Stimulated activated CD8-positive, alpha-beta memory T cell treated with anti-CD3 and anti-CD28 coated beads, Interleukin-12 subunit alpha, Interleukin-12 subunit beta, amount 100 ng/mL, for 1 hour (primary cell): ENCODE measurements around the gene RNF212.
"Not testable (repeated sequence)": the region's sequence is repeated elsewhere in the genome, so short reads cannot be mapped to it uniquely, and the experiment has no call there.

Source experiments
- DNase-seq: peaks from one replicate; pipeline ENCODE4 v3.0.0-alpha.2; 2020; ENCODE audit warnings: low read depth

Gene RNF212

DNA sequence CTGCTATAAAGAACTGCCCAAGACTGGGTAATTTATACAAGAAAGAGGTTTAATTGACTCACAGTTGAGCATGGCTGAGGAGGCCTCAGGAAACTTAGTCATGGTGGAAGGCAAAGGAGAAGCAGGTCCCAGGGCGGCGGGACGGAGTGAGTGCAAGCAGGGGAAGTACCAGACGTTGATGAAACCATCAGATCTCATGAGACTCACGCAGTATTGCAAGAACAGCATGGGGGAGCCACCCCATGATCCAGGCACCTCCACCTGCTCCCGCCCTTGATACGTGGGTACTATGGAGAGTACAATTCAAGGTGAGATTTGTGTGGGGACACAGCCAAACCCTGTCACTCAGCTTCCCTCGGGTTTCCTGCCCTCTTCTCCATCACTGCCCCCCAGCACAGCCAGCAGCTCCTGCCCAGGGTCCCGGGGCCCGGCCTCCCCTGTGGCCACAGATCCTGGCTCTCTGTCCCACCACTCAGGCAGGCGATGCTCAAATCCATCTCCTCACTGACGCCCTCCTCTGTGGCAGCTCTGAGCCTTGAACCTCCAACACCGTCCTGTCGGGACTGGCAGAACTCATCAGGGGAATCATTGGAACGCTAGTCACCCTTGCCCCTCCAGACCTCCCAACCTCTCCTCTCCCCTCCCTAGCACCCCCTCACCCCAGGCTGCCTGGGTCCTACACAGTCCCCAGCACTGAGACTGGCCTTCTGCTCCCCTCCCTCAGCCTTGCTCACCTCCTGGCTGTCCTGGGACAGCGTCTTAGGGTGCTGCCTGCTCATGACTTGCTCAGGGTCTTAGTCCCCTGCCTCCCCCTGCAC is 64.4 kb downstream of the RNF212 start:
- DNase-seq = no peak

DNA sequence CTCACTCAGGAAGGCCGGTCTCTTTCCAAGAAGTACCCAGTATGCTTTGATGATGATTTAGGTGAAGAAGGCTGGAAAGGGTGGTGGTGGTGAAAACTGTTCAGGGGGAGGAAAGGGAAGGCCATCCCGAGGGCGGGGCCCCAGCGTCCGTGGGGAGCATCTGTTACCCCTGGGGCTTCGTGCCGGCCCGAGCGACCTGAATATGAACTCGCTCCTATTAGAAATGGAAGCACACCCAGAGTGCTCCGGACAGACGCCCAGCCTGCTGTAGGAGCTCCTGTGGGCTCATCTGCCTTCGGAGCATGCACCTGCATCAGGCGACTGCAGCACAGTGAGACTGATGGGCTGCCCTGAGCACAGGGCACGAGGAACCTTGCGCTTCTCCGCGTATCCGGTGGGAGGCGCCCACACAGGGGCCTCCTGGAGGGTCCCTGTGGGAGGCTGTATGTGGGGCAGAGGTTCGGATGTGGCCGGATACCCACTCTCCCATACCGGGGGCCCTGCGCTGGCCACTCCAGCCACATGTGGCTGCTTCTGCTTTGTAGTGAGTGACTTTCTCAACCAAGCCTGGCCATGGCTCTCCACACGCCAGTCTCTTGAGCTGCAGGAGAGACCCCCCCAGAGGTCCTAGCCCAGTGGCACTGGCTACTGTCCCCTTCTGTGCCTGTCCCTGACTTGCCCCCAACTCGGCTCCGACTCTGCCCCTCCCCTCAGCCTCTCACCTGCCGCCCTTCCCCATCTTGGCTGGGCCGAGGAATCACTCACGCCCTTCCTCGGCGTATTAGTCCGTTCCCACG is 65.2 kb downstream of the RNF212 start:
- DNase-seq = no peak

GRCh38 chr4:1047106-1047975 is 66.0 kb downstream of the RNF212 start:
- no peak for DNase-seq

- not testable (repeated sequence) for DNase-seq
These were observed 66.8 kb downstream of the RNF212 start for GRCh38 chr4:1046581-1047011.

DNA sequence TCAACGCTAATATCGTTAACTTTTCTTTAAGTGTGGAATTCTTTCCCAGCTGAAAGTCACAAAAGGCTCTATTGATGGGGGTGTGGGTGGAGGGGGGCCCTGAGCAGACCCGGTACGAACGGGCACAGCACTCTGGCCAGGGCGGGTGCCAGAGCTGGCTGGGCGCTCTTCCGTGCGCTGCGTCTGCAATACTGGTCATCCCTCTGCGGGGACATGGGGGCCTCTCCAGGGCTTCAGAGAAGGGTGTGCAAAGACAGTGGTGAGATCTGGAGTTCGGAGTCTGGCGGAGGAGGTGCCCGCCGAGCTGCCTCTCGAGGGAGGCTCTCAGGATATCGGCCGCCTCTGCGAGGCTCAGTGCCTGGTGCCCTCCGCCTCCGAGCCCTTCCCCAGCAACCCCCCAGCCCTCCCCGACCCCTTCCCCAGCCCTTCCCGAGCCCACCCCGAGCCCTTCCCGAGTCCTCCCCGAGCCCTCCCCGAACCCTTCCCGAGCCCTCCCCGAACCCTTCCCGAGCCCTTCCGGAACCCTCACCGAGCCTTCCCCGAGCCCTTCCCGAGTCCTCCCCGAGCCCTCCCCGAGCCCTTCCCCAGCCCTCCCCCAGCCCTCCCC is 67.7 kb downstream of the RNF212 start:
- DNase-seq = no peak

DNA sequence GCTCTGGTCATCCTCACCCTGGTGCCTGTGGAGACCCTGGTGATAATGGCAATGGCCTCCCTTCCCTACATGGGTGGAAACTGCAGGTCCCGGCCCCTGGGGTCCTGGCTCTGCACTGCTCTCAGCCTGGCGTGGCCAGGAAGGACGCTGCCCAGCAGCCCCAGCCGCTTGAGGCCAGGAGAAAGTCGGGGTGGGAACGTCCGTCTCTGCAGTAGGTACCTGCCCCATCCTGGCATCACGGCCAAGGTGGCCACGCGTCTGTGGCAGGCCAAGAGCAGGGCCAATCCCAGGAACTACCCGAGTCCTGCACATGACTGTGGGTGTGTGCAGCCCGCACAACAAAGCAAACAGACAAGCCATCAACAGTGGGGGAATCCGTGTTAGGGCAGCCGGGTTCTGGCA is 68.2 kb downstream of the RNF212 start:
- DNase-seq = no peak

DNA sequence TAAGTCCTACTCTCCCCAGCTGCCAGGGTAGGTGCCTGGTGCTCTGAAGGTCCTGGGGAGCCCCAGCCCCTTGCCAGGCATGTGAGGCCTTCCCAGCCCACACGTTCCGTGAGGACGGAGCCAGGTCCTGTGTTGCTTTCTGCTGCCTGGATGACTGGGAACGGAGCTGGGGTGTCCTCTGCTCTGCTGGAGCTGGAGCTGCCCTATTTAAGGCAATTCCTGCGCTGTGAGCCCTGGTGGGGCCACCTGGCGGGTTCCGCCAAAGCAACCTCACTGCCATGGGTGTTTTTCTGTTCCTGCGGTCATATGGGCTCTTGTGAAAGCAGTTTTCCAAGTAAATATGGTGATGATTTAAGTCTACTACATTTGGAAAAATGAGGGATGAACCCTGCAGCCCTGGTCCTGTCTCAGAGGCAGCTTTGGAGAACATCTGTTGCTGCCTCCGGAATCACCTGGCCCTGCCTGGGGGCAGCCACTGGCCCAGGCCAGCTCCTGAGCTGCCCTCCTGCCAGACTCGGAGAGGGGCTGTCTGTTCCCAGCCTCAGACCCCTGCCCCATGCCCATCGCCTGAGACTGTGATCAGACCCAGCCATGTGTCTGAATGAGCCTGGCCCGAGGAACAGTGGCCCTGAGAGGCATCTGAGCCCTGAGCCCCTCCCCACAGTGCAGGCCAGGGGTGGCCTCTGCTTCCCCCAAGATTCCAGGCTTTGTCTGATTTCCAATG is 68.7 kb downstream of the RNF212 start:
- no peak for DNase-seq

DNA sequence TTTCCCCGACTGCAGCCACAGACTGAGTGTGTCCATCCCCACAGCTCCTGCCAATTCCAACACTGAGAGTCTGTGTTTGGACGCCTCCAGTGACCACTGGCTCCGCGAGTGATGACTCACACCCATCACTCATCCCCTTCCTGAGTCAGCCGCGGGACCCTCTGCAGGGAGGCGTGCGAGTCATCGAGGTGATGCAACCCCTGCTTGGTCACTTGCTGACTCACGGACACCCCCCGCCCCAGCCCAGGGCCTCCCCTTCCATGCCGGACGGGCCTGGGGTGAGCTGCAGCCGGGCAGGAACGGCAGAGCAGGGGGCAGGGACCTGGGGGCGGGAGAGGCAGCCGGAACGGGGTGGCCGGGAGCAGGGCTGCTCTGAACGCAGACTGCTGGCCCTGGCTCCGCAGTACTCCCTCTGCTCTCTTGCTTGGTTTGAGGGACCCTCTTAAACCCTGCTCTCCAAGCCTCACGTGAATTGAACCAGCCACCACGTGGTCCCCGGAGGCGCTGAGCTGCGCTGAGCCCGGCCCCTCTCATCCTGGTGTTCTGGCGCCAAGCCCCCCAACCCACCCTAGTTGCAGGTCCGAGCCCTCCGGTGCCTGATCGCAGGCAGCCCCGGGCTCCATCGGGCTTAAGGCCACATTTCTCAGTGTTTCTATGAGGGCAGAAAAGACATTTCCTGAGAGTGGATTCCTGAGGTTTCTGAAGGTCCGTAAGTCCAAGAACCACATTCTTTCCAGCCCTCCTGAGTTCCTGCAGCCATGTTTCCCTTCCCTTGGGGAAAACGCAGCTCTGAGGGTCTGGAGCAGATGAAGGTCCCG is 69.5 kb downstream of the RNF212 start:
- no peak for DNase-seq

DNA sequence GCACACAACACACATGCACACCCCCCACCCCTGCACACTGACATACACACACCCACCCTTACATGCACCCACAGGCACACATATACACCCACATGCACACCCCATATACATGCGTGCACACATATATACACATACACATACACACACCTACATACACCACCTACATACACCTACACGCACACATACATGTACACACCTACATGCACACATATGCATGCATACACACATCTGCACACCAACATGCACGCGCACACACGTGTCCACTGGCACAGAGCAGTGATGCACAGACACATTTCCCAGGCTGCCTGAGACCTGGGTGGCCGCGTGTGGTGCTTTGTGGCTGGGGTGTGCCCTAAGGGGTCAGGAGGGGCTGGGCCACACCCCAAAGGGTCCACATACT is 70.2 kb downstream of the RNF212 start:
- no peak for DNase-seq

GRCh38 chr4:1042352-1043055 is 70.9 kb downstream of the RNF212 start:
- no peak for DNase-seq

GRCh38 chr4:1041936-1042330 is 71.4 kb downstream of the RNF212 start:
- no peak for DNase-seq

DNA sequence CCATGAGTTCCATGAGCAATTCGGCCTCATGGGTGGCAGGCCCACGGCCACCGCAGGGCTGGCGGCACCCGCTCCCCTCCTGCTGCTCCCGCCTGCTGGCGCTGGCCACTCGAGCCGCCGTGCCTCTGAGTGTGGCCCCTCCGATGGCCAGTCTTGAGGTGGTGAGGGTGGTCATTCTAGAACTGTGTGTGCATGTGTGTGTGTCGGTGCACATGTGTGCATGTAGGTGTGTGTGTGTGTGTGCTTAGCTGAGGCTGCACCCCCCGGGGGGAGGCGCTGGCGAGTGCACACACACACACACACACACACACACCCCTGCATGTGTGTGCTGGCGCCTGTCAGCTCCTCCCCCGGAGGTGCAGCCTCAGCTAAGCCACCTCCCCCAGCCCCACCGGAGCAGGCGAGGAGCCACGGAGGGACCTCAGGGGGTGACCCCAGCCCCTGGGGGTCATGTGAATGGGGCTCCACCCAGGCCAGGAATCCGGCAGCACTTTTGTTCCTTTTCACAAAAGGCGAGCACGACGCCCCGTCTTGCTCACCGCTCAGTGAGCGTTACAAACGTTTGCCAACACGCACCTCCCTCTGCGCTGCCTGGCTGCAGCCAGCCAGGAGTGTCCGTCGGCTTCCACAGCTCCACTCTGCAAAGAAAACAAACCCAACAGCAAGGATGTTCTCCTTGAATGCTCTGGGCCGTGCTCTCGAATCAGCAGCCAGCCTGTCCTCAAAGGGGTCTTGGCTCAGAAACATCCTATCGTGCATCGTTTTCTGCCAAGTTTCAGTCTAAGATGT is 72.0 kb downstream of the RNF212 start:
- DNase-seq = no peak

- no peak for DNase-seq
These were observed 72.8 kb downstream of the RNF212 start for GRCh38 chr4:1040344-1041146.

GRCh38 chr4:1039493-1040343 is 73.6 kb downstream of the RNF212 start:
- DNase-seq = no peak

- no peak for DNase-seq
These were observed 74.3 kb downstream of the RNF212 start for GRCh38 chr4:1038948-1039492.

DNA sequence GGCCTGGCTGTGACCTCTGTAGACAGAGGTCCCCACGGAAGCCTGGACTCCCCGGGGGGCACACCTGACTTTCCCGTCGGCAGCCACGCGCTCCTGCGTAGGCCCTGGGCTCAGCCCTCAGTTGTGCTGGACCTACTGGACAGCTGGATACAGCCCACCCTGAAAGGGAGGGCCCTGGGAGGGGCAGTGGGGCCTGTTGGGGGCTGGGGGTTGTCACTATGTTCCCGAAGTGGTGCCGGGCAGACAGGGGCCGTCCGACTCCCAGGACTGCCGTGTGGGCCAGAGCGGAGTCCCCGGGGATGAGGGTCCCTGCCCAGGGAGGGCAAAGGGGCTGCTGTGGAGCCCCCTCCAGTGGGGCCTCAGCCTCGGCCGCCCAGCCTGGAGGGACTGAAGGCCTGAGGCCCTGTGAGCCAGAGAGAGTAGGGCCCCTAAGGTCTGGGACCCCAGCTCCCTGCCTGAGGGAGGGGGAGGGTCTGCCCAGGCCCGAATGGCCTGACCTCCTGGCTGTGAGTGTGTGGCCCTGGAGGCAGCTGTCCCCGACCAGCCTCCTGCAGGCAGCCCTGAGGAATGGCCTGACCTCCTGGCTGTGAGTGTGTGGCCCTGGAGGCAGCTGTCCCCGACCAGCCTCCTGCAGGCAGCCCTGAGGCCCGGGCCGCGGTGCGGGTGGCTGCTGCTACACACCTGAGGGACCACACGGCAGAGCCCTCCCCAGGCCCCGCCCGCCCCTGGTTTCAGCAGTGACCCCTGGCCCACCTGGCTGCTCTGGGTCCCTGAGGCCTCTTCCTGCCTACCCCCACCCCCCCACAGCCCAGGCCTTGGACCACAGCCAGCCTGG is 76.2 kb downstream of the RNF212 start:
- DNase-seq = no peak
